ENCODE results near the gene RAB3A.

RAB3A gene

GRCh38 chr19:18198374-18198773, 5.5 kb downstream of the RAB3A start:
- no peak for DNase-seq
- TF ChIP-seq CTCF (IDR thresholded peaks at IDR 0.05; ENCODE audit: low read depth, low read length), result no peak
- no peaks in the 10 kb centered on the region for H3K9me3 ChIP-seq (ENCODE audit: severe bottlenecking)
- H3K27ac ChIP-seq, result no peak overlapping the region
- no peaks in the 10 kb centered on the region for H3K27me3 ChIP-seq (ENCODE audit: insufficient read depth, low read depth, severe bottlenecking)
- peaks cover 54% of the 10 kb centered on the region for H3K36me3 ChIP-seq
- no peak overlapping the region for H3K4me3 ChIP-seq (ENCODE audit: low read depth, low read length)

GRCh38 chr19:18197941-18198340, 5.9 kb downstream of the RAB3A start:
- Histone ChIP-seq H3K9me3 (ENCODE audit: severe bottlenecking) (no peaks in the 10 kb centered on the region), H3K36me3 (peaks cover 54% of the 10 kb centered on the region), H3K4me3 (ENCODE audit: low read depth, low read length) (no peak overlapping the region), H3K27me3 (ENCODE audit: insufficient read depth, low read depth, severe bottlenecking) (no peaks in the 10 kb centered on the region), H3K27ac (no peak overlapping the region)
- no peak for TF ChIP-seq CTCF (IDR thresholded peaks at IDR 0.05; ENCODE audit: low read depth, low read length)
- no peak for DNase-seq

GRCh38 chr19:18197306-18197705, 6.5 kb downstream of the RAB3A start:
- Histone ChIP-seq H3K9me3 (ENCODE audit: severe bottlenecking) (no peaks in the 10 kb centered on the region), H3K27ac (no peak overlapping the region), H3K4me3 (ENCODE audit: low read depth, low read length) (no peak overlapping the region), H3K36me3 (peaks cover 53% of the 10 kb centered on the region), H3K27me3 (ENCODE audit: insufficient read depth, low read depth, severe bottlenecking) (no peaks in the 10 kb centered on the region)
- DNase-seq, result no peak
- no peak for TF ChIP-seq CTCF (IDR thresholded peaks at IDR 0.05; ENCODE audit: low read depth, low read length)

- DNase-seq, result no peak
- Histone ChIP-seq H3K27ac (no peak overlapping the region), H3K4me3 (ENCODE audit: low read depth, low read length) (no peak overlapping the region), H3K27me3 (ENCODE audit: insufficient read depth, low read depth, severe bottlenecking) (no peaks in the 10 kb centered on the region), H3K36me3 (peaks cover 44% of the 10 kb centered on the region), H3K9me3 (ENCODE audit: severe bottlenecking) (no peaks in the 10 kb centered on the region)
- TF ChIP-seq CTCF (IDR thresholded peaks at IDR 0.05; ENCODE audit: low read depth, low read length), result no peak
Observed at GRCh38 chr19:18196511-18196845, 7.4 kb downstream of the RAB3A start.

- Histone ChIP-seq H3K27ac (no peak overlapping the region), H3K27me3 (ENCODE audit: insufficient read depth, low read depth, severe bottlenecking) (no peaks in the 10 kb centered on the region), H3K36me3 (peaks cover 36% of the 10 kb centered on the region), H3K9me3 (ENCODE audit: severe bottlenecking) (no peaks in the 10 kb centered on the region), H3K4me3 (ENCODE audit: low read depth, low read length) (no peak overlapping the region)
- no peak for TF ChIP-seq CTCF (IDR thresholded peaks at IDR 0.05; ENCODE audit: low read depth, low read length)
- DNase-seq, result no peak
Observed at GRCh38 chr19:18194554-18195238, 9.1 kb downstream of the RAB3A start.

- DNase-seq, result no peak
- Histone ChIP-seq H3K4me3 (ENCODE audit: low read depth, low read length) (no peak overlapping the region), H3K27me3 (ENCODE audit: insufficient read depth, low read depth, severe bottlenecking) (no peaks in the 10 kb centered on the region), H3K36me3 (peaks cover 31% of the 10 kb centered on the region), H3K9me3 (ENCODE audit: severe bottlenecking) (no peaks in the 10 kb centered on the region), H3K27ac (no peak overlapping the region)
- TF ChIP-seq CTCF (IDR thresholded peaks at IDR 0.05; ENCODE audit: low read depth, low read length), result no peak
Observed at GRCh38 chr19:18194181-18194530, 9.7 kb downstream of the RAB3A start.

Data from WERI-Rb-1 (cell line).